GM18499 (cell line): ENCODE results near the gene EZR.

Source experiments
- ATAC-seq: cut with Tn5 transposase; IDR thresholded peaks from one replicate; pipeline ENCODE4 v1.9.1; 2021; ENCODE audit warnings: moderate number of reproducible peaks; ENCODE audit not compliant: insufficient read depth, unreplicated experiment

Gene EZR

GRCh38 chr6:158765499-158766068 is 53.6 kb downstream of the EZR start:
- ATAC-seq, result no peak

GRCh38 chr6:158764926-158765325 is 54.2 kb downstream of the EZR start:
- no peak for ATAC-seq

GRCh38 chr6:158764183-158764849 is 54.9 kb downstream of the EZR start:
- ATAC-seq, result no peak

- ATAC-seq, result no peak
Measured at GRCh38 chr6:158763434-158764182, 55.6 kb downstream of the EZR start.

GRCh38 chr6:158762787-158763433 is 56.3 kb downstream of the EZR start:
- ATAC-seq, result no peak

- ATAC-seq, result no peak
Measured at GRCh38 chr6:158761746-158762145, 57.4 kb downstream of the EZR start.

GRCh38 chr6:158760618-158761250 is 58.4 kb downstream of the EZR start:
- ATAC-seq, result no peak

- no peak for ATAC-seq
Measured at GRCh38 chr6:158759966-158760617, 59.1 kb downstream of the EZR start.

GRCh38 chr6:158758941-158759479 is 60.2 kb downstream of the EZR start:
- ATAC-seq, result no peak

GRCh38 chr6:158758451-158758860 is 60.7 kb downstream of the EZR start:
- ATAC-seq, result no peak

- no peak for ATAC-seq
Measured at GRCh38 chr6:158757753-158758090, 61.4 kb downstream of the EZR start.

GRCh38 chr6:158756977-158757752 is 62.0 kb downstream of the EZR start:
- ATAC-seq, result no peak

- no peak for ATAC-seq
Measured at GRCh38 chr6:158756126-158756525, 63.0 kb downstream of the EZR start.

- ATAC-seq, result no peak
Measured at GRCh38 chr6:158755636-158756035, 63.5 kb downstream of the EZR start.

GRCh38 chr6:158754738-158755137 is 64.4 kb downstream of the EZR start:
- no peak for ATAC-seq

- no peak for ATAC-seq
Measured at GRCh38 chr6:158753811-158754210, 65.4 kb downstream of the EZR start.

- ATAC-seq, result no peak
Measured at GRCh38 chr6:158752613-158753012, 66.6 kb downstream of the EZR start.

GRCh38 chr6:158751921-158752320 is 67.2 kb downstream of the EZR start:
- ATAC-seq, result no peak

GRCh38 chr6:158751224-158751623 is 67.9 kb downstream of the EZR start:
- ATAC-seq, result no peak
